Gastroesophageal sphincter (tissue), 3 donors: ENCODE results near the gene NUP50.

Experiments
- POLR2A ChIP-seq, 2 donors: fragments of 450-650 bp; IDR thresholded peaks; one replicate each; pipeline ENCODE4 v1.6.1; 2017; ENCODE audit warnings: antibody characterized with exemption in 2 of 2, mild to moderate bottlenecking in 2 of 2, moderate library complexity in 1 of 2
- TF ChIP-seq, protein P1 (sequence below), 4 experiments: fragments of 200-600 bp in 2 of 4; fragments of 450-650 bp in 2 of 4; sonication (generic) in 1 of 4; IDR thresholded peaks; one replicate each; pipeline ENCODE4 v1.5.1; 2017 to 2019; ENCODE audit warnings: antibody characterized with exemption in 4 of 4, mild to moderate bottlenecking in 2 of 4, moderate library complexity in 2 of 4

DNA sequence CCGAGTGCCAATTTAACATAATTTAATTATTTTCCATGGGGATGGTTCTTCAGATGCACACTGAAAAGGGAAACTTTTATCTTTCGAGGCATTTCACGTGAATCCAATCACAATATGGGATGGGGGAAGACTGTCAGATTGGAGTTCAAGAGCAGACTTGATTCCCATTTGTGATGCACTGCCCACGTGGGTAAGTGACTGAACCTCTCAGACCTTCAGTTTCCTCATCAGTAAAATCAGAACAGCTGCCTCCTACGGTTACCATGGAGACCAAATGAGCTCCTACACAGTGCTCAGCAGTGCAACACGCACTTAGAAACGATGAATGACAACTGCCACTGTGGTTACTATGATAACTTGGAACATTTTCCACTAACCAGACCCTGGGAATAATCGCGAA lies 55.3 kb downstream of the NUP50 start:
- TF ChIP-seq, protein P1, sequence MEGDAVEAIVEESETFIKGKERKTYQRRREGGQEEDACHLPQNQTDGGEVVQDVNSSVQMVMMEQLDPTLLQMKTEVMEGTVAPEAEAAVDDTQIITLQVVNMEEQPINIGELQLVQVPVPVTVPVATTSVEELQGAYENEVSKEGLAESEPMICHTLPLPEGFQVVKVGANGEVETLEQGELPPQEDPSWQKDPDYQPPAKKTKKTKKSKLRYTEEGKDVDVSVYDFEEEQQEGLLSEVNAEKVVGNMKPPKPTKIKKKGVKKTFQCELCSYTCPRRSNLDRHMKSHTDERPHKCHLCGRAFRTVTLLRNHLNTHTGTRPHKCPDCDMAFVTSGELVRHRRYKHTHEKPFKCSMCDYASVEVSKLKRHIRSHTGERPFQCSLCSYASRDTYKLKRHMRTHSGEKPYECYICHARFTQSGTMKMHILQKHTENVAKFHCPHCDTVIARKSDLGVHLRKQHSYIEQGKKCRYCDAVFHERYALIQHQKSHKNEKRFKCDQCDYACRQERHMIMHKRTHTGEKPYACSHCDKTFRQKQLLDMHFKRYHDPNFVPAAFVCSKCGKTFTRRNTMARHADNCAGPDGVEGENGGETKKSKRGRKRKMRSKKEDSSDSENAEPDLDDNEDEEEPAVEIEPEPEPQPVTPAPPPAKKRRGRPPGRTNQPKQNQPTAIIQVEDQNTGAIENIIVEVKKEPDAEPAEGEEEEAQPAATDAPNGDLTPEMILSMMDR (IDR thresholded peaks at IDR 0.05) = no peak
- no peak for TF ChIP-seq POLR2A (IDR thresholded peaks at IDR 0.05)
